ENCODE measurements around the gene IMP4.

The IMP4 gene

GRCh38 chr2:130375291-130376266 lies 32.9 kb downstream of the IMP4 start:
- Histone ChIP-seq H3K27me3 (replicated peaks; ENCODE audit: insufficient read depth, low read length) (no peaks in the 10 kb centered on the region), H3K79me2 (ENCODE audit: low read length) (peaks cover 42% of the 10 kb centered on the region), H2AFZ (ENCODE audit: low read length) (no peak overlapping the region), H3K4me1 (ENCODE audit: low read length) (peaks cover 33% of the 10 kb centered on the region), H3K27ac (ENCODE audit: low read length) (peak overlapping the region; percentile 87; the same call in 1 of the 2 replicates), H3K4me2 (ENCODE audit: low read depth, low read length) (peak overlapping the region; percentile 58; the same call in 1 of the 2 replicates), H3F3A (ENCODE audit: insufficient read depth, low read length) (peaks cover 19% of the 10 kb centered on the region), H3K9me2 (replicated peaks; ENCODE audit: insufficient read depth, low read length) (no peaks in the 10 kb centered on the region), H3K36me3 (replicated peaks; ENCODE audit: insufficient read depth, low read length) (no peaks in the 10 kb centered on the region), H3K9me3 (replicated peaks; ENCODE audit: insufficient read depth, low read length) (no peaks in the 10 kb centered on the region), H4K20me1 (ENCODE audit: insufficient read depth, low read length) (no peaks in the 10 kb centered on the region), H3K9ac (ENCODE audit: low read length) (no peak overlapping the region), H3K4me3 (ENCODE audit: low read length) (no peak overlapping the region)
- no peak for DNase-seq
- TF ChIP-seq CTCF (IDR thresholded peaks at IDR 0.05; ENCODE audit: low read length), result no peak
- TF ChIP-seq EZH2phosphoT487 (IDR thresholded peaks at IDR 0.05; ENCODE audit: low read length), result no peak
- no peak for TF ChIP-seq EZH2 (optimal IDR thresholded peaks at IDR 0.05; ENCODE audit: low read depth, low read length)

GRCh38 chr2:130376433-130377293 lies 34.0 kb downstream of the IMP4 start:
- peak overlapping the region; percentile 24; the same call in 1 of the 2 replicates for H3K4me3 ChIP-seq (ENCODE audit: low read length)
- H2AFZ ChIP-seq (ENCODE audit: low read length), result no peak overlapping the region
- H3K4me1 ChIP-seq (ENCODE audit: low read length), result peaks cover 33% of the 10 kb centered on the region
- peak; percentile 71 for DNase-seq
- H4K20me1 ChIP-seq (ENCODE audit: insufficient read depth, low read length), result no peaks in the 10 kb centered on the region
- peak overlapping the region; percentile 35; the same call in 1 of the 2 replicates for H3K9ac ChIP-seq (ENCODE audit: low read length)
- peak overlapping the region; percentile 58 for H3K4me2 ChIP-seq (ENCODE audit: low read depth, low read length)
- H3K27me3 ChIP-seq (replicated peaks; ENCODE audit: insufficient read depth, low read length), result no peaks in the 10 kb centered on the region
- H3K9me3 ChIP-seq (replicated peaks; ENCODE audit: insufficient read depth, low read length), result no peaks in the 10 kb centered on the region
- peak overlapping the region; percentile 87 for H3K27ac ChIP-seq (ENCODE audit: low read length)
- no peaks in the 10 kb centered on the region for H3K36me3 ChIP-seq (replicated peaks; ENCODE audit: insufficient read depth, low read length)
- no peaks in the 10 kb centered on the region for H3K9me2 ChIP-seq (replicated peaks; ENCODE audit: insufficient read depth, low read length)
- H3F3A ChIP-seq (ENCODE audit: insufficient read depth, low read length), result peaks cover 19% of the 10 kb centered on the region
- peaks cover 42% of the 10 kb centered on the region for H3K79me2 ChIP-seq (ENCODE audit: low read length)
- TF ChIP-seq CTCF (IDR thresholded peaks at IDR 0.05; ENCODE audit: low read length) (peak; percentile 62), EZH2phosphoT487 (IDR thresholded peaks at IDR 0.05; ENCODE audit: low read length) (no peak)

DNA sequence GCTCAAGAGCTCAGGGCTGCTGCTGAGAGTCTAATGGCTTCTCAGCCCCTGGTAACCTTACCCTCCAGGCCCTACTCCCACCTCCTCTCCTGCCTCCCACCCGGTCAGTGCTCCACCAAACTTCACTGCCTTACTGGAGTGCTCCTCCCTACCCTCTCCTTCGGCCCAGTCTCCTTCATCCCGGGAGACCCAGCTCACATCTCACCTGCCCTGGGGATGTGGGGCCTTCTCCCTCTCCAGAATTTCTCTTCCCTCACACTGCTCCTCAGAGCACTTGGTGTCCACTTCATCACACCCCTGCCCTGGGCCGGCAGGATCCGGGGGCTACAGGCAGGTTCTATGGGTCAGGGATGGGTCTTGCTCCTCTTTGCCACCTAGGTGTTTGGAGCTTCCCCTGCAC lies 34.8 kb downstream of the IMP4 start:
- Histone ChIP-seq H4K20me1 (ENCODE audit: insufficient read depth, low read length) (no peaks in the 10 kb centered on the region), H3K27me3 (replicated peaks; ENCODE audit: insufficient read depth, low read length) (no peaks in the 10 kb centered on the region), H3K9me2 (replicated peaks; ENCODE audit: insufficient read depth, low read length) (no peaks in the 10 kb centered on the region), H3K4me2 (ENCODE audit: low read depth, low read length) (peak overlapping the region; percentile 58; the same call in 1 of the 2 replicates), H3K79me2 (ENCODE audit: low read length) (peaks cover 34% of the 10 kb centered on the region), H3K9me3 (replicated peaks; ENCODE audit: insufficient read depth, low read length) (no peaks in the 10 kb centered on the region), H2AFZ (ENCODE audit: low read length) (no peak overlapping the region), H3K36me3 (replicated peaks; ENCODE audit: insufficient read depth, low read length) (no peaks in the 10 kb centered on the region), H3F3A (ENCODE audit: insufficient read depth, low read length) (peaks cover 19% of the 10 kb centered on the region), H3K4me1 (ENCODE audit: low read length) (peaks cover 33% of the 10 kb centered on the region), H3K4me3 (ENCODE audit: low read length) (no peak overlapping the region), H3K27ac (ENCODE audit: low read length) (peak overlapping the region; percentile 87; the same call in 1 of the 2 replicates), H3K9ac (ENCODE audit: low read length) (no peak overlapping the region)
- DNase-seq, result no peak
- TF ChIP-seq EZH2phosphoT487 (IDR thresholded peaks at IDR 0.05; ENCODE audit: low read length), result no peak
- no peak for TF ChIP-seq CTCF (IDR thresholded peaks at IDR 0.05; ENCODE audit: low read length)
- TF ChIP-seq EZH2 (optimal IDR thresholded peaks at IDR 0.05; ENCODE audit: low read depth, low read length), result no peak
